Posterior vena cava (tissue), 2 donors: Measurements from ENCODE around the gene CADPS2. TPM values are rescaled to one million over a fixed set of nuclear protein-coding genes. Genes with fewer than 3 reads are reported as not detected.

Source experiments
- DNase-seq: peaks from one replicate; pipeline ENCODE4 v3.0.0-alpha.2; 2020; ENCODE audit warnings: low spot score
- intact Hi-C, 2 donors: fragments of 100-400 bp; cut with DNase I; formaldehyde crosslinking; loops; one replicate each; pipeline versions ENCODE4 v1.14.1 to v1.14.2; 2022 to 2023
- total RNA-seq, 2 donors: library from RNA; stranded (reverse); fragmentation: NEBNext Ultra II Directional; extraction: Animal tissue kit (Norgen Biotek cat#: 25700); gene quantifications; one replicate each; pipeline ENCODE4 v1.2.1, GENCODE V29; 2021
- donor health status: DM: yes; HTN: yes; CAD: no.
- donor health status: DM: yes; HTN: yes; CAD: no.

The CADPS2 gene
- total RNA-seq, 2 donors from 2014 or later, result 15.6 to 19.1 TPM

DNA sequence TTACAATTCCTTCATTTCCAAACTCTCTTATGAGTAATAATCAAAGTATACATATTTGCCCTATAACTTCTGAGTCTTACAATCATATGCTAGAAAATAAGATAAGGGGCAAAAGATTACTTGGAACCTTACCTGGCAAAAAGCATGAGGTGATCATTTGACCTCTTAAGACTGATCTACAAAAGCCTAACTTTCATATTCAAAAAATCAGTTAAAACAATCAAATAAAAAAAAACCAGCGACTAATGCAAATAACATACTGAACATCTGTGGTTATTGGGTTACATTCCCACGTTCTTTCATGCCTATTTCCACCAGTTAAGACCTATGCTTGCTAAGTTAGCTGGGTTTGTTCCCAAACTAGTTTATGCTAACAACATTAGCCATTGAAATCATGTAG, 375.0 kb downstream of the CADPS2 start:
- intact Hi-C loops, result no loop called here

DNA sequence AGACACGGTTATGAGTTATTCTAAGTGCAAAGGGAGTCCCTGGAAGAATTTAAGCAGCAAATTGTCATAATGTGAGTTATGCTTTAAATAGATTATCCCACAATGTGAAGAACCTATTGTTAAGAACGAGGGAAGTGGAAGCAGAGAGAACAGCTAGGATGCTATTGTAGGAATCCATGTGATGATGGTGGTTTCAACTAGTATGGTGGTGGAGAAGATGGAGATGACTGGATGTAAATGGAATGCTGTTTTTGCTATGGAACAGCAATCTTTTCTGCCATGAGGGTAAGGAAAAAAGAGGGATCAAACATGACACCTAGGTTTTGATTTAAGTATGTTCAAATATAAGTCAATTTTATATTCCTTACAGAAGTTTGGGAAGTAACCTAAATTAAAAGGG, 378.7 kb downstream of the CADPS2 start:
- intact Hi-C loops, result no loop called here
- DNase-seq, result no peak

More for the DNA sequence above, 375.0 kb downstream of the CADPS2 start:
- no peak for DNase-seq

DNA sequence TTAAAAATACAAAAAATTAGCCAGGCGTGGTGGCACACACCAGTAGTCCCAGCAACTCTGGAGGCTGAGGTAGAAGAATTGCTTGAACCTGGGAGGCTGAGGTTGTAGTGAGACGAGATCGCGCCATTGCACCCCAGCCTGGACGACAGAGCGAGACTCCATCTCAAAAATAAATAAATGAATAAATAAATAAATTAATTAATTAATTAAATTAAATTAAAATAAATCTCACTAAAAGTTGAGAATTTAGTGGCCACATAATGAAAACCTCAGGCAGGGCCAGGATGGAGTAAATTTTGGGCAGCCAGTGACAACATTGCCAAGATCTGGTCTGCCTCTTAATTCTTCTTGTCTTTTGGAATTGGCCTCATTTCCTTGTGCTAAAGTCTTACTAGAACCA, 394.3 kb downstream of the CADPS2 start:
- intact Hi-C loops, result no loop called here
- no peak for DNase-seq

DNA sequence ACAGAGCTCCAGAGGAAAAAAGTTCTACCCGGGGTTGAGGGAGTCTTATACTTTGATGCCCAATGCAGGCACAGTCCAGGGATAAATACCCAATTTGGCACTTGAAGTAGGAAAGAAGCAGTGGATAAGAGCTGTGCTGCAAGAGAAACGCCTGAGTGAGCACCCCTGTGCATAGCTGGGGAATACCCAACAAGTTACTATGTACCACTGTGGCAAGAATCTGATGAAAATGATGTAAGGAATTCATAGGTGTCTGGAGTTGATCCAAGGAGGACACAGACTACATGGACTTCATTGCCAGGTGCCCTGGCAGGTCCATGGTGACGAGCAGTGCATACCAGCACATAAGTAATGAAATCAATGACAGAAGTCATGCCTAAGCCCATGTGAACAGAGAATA, 398.0 kb downstream of the CADPS2 start:
- no peak for DNase-seq
- intact Hi-C loops, result no loop called here

DNA sequence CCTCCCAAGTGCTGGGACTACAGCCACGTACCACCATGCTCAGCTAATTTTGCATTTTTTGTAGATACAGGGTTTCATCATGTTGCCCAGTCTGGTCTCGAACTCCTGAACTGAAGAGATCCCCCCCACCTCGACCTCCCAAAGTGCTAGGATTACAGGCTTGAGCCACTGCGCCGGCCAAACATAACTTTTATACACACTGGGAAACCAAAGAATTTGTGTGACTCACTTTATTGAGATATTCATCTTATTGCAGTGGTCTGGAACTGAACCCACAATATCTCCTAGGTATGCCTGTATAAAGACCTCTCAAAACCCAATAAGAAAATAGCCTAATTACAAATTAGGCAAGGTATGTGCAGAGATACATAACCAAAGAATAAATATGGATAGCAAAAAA, 399.1 kb downstream of the CADPS2 start:
- no peak for DNase-seq
- intact Hi-C loops, result no loop called here

DNA sequence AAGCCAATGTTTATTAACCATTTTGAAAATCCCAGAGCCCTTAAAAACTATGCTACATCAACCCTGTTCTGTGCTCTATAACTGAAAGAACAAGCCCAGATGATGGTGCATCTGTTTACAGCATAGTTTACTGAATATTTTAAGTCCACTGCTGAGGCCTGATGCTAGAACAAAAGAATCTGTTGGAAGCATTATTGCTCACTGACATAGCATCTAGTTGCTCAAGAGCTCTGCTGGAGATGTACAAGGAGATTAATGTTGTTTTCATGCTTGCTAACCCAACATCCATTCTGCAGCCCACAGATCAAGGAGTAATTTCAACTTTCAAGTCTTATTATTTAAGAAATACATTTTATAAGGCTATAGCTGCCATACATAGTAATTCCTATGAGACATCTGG, 400.4 kb downstream of the CADPS2 start:
- intact Hi-C loops, result no loop called here
- DNase-seq, result no peak

DNA sequence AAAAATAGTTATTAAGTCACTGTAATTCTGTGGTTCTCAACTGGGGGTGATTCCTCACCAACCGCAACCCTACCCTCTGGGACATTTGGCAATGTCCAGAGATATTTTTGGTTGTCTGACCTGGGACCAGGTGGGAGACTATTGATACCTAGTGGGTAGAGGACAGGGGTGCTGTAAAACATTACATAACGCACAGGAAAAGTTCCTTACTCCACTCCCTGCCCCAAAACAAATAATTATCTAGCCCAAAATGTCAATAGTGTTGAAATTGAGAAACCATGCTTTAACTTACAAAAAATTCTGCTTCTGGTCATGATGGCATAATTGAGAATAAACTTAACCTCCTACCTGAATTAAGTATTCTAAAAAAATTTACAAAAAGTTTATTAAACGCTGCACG, 404.0 kb downstream of the CADPS2 start:
- DNase-seq, result no peak

DNA sequence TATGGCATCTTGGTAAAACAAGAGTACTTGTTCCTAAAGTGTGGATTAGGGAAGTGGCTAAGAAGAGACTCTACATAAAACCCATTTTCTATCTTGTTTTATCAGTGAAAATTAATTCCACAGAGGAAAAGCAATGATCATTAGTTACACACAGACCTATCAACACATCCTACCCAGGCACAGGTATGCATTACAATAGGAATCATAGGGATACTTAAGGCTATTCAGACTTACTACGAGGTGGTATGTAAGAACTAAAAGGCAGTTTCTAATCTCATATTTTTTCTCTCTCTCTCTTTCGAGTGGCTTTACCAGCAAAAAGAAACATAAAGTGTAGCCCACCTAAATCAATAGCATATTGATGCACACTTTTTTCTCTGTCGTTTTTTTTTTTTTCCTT, 415.4 kb downstream of the CADPS2 start:
- intact Hi-C loops, result no loop called here
- DNase-seq, result no peak

More for the DNA sequence above, 404.0 kb downstream of the CADPS2 start:
- intact Hi-C loops, result no loop called here

DNA sequence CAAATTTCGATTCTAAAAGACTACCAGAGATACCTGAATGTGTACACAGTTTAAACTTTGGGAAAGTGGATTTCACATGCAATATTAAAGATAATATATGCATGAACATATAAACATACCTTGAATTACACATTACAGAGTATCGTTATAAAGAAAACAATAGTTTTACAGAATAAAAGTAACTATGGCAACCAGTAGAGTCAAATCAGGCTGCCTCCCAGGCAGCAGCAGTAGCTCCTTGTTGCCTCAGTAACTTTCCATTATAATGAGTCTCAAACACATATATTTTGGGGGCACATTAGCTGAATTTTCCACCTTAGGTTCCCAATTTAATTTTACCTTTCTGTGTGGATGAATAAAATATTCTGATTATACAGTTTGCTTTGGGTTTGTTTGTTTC, 417.3 kb downstream of the CADPS2 start:
- no peak for DNase-seq
- intact Hi-C loops, result no loop called here

DNA sequence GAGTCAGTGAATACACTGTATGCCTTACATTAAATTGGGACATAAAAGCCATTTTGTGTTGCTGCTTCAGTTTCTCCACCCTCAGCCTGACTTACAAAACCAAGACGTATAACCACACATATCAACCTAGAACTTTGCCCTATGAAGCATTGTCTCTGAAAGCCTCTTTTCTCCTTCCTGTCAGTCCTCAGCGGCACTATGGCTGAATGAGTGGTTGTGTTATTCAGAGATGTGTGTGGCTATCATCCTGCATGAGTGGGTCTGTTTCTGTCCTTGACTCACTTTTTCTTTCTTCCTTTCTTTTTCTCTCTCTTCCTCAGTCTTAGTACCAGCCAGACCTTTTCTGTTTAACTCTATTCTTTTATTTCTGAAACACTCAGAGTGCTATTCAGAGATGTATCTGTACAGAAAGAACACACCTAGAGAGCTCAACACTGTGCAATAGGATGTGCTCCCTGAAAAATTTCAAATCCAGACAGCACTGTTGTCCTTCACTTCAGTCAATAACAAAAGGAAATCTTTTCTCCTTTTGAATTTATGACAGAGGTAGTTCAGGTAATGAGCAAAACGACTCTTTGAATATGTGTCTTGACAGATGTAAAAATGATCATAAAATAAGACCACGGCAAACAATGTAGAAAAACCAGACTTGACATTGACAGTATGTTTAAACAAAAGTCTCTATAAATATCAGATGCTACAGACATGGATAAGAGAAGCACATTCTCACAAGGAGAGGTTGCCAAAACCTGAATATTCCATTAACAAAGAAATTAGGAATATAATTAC, 418.4 kb downstream of the CADPS2 start:
- intact Hi-C loops, result no loop called here
- DNase-seq, result no peak

DNA sequence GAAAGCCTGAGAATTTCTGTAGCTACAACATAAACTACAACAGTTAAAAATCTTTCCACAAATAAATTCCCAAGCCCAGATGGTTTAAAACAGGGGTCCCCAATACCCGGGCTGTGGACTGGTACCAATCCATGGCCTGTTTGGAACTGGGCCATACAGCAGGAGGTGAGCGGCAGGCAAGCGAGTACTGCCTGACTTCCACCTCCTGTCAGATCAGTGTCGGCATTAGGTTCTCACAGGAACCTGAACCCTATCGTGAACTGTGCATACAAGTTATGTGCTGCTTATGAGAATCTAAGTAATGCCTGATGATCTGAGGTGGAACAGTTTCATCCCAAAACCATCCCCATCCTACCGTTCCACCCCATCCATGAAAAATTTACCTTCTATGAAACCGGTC, 421.0 kb downstream of the CADPS2 start:
- intact Hi-C loops, result no loop called here
- no peak for DNase-seq

DNA sequence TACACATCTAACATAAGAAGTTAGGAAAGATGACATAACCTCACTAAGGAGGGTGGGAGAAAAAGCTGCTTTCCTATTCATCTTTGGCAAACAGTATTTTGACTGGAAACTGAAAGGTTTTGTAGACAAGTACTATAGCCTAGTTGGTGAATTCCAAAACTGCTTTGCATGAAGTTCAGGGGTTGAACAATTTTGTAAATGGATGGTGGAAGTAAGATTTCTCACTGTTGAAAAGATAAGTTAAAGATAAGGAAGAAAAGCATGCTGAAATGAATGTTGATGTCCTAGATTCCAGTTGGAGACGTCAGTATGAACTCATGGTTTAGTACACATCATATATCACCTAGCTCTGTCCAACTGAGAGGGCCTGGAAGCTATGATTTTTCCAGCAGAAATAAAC, 422.6 kb downstream of the CADPS2 start:
- no peak for DNase-seq
- intact Hi-C loops, result no loop called here

DNA sequence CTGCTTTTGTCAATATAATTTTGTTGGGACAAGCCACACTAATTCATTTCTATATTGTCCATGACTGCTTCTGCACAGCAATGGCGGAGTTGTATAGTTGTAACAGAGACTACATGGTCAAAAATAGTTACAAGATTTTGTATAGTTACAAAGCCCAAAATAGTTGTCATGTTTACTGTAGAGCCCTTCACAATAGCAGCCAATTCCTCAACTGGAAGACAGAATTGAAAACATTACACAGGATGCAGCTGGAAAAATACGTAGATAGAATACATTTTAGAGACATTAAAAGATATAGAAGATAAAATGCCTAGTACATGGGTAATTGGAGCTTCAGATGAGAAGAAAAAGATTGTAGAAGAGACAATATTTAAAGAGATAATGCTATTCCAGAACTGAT, 425.3 kb downstream of the CADPS2 start:
- intact Hi-C loops, result no loop called here
- no peak for DNase-seq

DNA sequence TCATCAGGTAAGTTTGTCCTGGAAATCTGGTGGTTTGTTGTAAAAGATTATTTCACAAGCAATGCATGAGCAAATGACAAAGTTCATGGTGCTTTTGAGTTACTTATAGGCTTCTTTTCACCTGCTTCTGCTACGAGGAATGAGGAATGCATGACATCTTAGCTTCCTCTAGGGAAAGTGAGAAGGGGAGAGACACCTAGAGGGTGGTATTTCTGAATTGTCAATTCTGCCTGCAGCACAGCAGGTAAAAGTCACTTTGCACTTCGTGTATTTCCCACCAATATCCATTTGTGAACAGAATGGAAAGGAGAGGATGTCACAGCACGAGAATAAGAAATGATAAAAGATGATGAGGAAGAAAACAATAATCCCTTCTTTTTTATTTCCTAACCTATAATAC, 428.3 kb downstream of the CADPS2 start:
- intact Hi-C loops, result no loop called here
- no peak for DNase-seq

DNA sequence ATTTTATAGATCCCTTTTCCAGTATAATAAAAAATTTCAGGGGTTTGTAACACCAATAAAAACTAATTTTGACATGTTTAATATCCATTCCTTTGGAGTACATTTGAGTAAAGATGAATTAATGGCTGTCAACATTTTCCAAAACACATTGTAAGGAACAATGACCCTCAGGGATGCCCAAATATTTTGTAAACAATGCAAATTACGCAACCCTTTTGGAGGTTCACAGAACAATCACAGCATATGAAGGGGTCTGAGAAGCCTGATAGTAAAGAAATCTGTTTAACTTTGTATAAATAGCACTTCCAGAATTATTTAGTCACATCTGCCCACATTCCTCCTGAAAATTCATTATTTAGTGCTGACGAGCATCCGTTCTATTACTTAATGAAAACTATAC, 428.9 kb downstream of the CADPS2 start:
- intact Hi-C loops, result no loop called here
- no peak for DNase-seq

DNA sequence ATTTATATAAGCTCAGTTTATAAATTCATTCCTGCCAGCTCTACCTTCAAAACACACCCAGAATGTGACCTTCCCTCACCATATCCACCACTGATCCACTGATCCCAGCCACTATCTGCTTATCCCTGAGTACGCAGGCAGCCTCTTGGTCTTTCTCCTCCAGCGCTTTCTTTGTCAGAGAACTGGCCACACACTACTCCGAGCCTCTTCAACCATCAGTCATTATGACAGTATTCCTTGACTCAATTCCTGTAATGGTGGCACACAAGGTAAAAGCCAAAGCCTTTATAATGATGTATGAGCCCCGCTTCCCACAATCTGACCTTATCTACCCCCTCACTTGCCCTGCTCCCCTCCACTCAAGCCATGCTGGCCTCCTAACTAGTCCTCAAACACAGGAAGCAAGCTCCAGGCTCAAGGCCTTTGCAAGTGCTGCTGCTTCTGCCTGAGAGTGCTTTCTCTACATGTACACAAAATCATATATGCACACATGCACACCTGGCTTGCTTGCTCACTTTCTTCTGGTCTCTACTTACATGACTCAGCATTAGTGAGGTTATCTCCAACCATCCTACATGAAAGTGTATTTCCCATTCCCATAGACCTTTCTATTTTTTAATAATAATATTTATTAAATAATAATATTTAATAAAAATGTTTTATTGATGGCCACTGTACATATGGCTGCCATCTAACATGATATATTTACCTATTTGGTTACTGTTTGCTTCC, 431.3 kb downstream of the CADPS2 start:
- intact Hi-C loops, result no loop called here
- DNase-seq, result no peak

DNA sequence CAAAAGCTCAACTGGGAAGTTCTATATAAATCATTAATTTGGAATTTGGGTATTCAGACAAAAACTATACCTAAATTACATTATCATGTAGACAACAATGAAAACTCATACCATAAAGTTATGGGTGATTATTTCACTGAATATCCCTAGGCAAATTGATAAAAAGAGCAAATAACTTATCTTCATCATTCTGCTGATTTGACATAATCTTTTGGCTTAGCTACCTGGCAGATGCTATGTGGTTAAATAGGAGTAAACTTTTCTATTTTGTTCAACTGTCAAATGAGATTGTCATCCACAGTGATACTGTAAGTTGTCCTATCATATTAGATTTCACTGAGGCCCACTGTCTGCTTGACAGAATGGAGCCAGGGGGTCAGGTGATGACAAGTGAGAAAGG, 432.8 kb downstream of the CADPS2 start:
- DNase-seq, result no peak
- intact Hi-C loops, result no loop called here

DNA sequence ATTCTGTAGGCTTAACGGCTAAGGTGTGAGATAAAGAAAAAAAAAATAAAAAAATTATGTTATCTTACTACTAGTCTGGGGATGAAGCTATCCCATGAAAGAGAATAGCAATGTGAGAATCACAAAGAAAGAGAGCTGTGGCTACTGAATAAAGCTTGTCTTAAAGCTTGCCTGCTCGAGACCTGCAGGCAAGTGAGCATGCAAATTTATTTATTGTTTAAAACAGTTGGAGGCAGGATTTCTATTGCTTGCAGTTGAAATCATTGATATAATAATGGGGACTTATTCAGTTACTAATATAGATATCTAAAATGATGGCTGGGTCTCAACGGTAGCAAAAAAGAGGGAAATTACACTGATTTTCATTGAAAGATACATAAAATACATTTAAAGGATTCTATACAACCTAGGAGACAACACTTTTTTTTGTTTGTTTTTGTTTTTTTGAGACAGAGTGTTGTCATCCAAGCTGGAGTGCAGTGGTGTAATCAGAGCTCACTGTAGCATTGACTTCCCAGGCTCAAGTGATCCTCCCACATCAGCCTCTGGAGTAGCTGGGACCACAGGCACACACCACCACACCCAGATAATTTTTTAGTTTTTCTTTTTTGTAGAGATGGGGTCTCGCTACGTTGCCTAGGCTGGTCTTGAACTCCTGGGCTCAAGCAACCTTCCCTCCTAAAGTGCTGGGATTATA, 437.2 kb downstream of the CADPS2 start:
- intact Hi-C loops, result no loop called here
- no peak for DNase-seq

DNA sequence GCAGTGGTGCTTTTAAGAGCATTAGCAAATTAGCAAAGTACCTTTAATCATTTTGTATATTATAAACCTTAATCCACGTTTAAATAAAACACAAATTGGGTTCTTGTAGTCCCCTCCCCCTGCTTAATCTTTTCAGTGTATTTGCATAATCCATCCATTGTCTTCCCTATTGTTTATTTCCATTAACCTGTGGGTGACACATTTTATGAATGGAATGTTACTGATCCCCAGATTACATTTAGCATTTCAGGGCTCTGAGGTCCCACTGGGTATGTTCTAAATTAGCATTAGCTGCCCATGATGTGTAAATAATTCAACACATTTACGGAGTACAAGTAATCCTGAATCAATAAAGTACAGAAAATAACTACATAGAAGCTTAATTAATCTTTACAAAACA, 443.3 kb downstream of the CADPS2 start:
- DNase-seq, result no peak
- intact Hi-C loops, result no loop called here

DNA sequence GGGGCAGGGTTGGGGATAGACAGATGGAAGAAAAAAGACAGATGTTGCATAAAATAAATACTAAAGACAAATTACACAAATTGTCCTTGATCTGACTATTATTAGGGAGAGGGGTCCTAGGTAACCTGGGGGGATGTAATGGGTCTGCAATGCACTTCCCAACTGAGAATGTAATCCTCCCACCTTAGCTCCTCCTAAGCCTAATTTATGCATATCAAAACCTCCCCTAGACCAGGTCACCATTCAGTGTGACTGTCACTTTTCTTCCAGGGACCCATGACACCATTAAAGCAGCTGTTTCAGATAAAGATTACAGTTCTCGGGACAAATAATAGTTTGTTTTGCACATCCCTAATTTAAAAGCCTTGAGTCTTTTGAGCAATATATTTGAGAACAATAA, 447.8 kb downstream of the CADPS2 start:
- intact Hi-C loops, result no loop called here
- DNase-seq, result no peak

DNA sequence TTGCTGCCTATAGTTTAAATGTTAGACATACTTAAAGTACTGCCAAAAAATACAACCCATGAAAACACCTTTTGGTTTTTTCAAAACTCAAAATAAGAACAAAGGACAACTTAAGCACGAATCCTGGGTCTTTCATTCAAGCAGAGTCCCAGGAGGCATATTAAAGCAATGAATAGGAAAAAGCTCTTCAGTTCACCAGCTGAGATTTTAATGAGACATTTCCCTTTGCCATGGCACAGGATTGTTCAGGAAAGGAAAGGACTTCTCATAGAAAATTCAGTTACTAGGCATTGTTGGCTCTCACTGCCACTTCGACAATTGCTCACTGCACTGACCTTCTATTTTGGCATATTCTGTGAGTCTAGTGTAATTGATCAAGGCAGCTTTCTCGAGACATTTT, 448.3 kb downstream of the CADPS2 start:
- no peak for DNase-seq
- intact Hi-C loops, result no loop called here
